ENCODE results near the gene ACTL8.
A peak's percentile ranks its signal among the peaks of the same experiment; 100 is the strongest.

The ACTL8 gene

DNA sequence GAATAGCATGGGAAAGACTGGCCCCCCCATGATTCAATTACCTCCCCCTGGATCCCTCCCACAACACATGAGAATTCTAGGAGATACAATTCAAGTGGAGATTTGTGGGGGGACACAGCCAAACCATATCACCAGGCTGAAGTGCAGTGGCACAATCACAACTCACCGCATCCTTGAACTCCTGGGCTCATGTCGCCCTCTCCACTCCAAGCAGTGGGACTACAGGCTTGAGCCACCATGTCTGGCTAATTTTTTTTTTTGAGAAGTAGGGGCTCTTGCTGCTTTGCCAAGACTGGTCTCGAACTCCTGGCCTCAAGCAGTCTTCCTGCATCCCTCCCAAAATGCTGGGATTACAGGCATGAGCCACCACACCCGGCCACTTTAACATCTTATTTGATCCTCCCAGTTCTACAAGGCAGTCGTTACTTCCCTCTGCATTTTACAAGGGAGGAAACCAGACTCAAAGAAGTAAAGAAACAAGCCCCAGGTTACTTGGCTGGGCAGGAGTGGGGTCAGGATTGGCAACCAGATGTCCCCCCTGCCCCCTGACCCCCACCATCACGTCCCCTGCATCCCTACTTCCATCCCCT is 26.9 kb upstream of the ACTL8 start:
- H3K36me3 Mint-ChIP-seq (ENCODE audit: low read depth): no peaks in the 10 kb centered on the region
- H3K27me3 Mint-ChIP-seq: peaks cover 3% of the 10 kb centered on the region
- H3K4me1 Mint-ChIP-seq: no peaks in the 10 kb centered on the region
- H3K4me3 Mint-ChIP-seq: no peak overlapping the region
- H3K9me3 Mint-ChIP-seq: no peaks in the 10 kb centered on the region
- no peak overlapping the region for H3K27ac Mint-ChIP-seq
- DNase-seq: no peak
- ATAC-seq: no peak

DNA sequence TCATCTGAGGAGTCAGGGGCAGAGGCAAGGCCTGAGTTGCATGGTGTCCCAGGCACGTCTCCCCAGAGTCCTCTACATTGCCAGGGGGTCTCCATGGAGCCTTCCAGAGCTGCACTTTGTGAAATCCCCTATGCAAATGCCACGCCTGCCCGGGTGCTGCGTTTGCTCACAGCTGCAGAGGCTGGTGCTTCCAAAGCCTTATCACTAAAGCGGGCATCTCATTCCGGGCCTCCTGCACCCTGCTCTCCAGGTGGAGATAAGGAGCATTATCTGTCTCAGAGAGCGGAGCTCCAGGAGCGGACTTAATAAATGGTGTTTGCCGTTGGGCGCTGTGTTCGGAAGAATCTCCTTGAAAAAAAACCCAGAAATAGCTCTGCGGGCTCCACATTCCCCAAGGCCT is 25.9 kb upstream of the ACTL8 start:
- H3K27ac Mint-ChIP-seq: no peak overlapping the region
- ATAC-seq (no peak), DNase-seq (no peak)
- no peak overlapping the region for H3K4me3 Mint-ChIP-seq
- no peaks in the 10 kb centered on the region for H3K9me3 Mint-ChIP-seq
- H3K36me3 Mint-ChIP-seq (ENCODE audit: low read depth): no peaks in the 10 kb centered on the region
- peaks cover 3% of the 10 kb centered on the region for H3K27me3 Mint-ChIP-seq
- no peaks in the 10 kb centered on the region for H3K4me1 Mint-ChIP-seq

DNA sequence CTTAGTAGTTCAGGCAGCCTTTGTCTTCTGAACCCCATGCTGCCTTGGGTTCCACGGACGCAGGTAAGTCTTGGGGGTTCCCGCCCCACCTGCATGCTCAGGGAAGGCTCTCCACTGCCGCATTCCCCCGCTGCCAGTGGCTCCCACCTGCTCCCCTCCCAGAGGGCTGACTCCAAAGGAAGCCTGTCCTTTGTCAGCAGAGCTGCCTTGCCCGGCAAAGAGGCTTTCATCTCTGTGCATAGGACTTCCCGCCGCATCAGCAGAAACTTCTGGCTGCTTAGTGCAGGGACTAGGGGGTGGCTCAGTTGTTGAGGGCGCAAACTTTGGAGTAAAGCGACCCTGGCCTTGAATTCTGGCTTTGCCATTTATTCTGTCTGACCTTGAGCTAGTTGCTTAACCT is 25.2 kb upstream of the ACTL8 start:
- no peaks in the 10 kb centered on the region for H3K9me3 Mint-ChIP-seq
- no peak for DNase-seq
- no peaks in the 10 kb centered on the region for H3K36me3 Mint-ChIP-seq (ENCODE audit: low read depth)
- no peak overlapping the region for H3K4me3 Mint-ChIP-seq
- no peak overlapping the region for H3K27ac Mint-ChIP-seq
- ATAC-seq: no peak
- H3K4me1 Mint-ChIP-seq: no peaks in the 10 kb centered on the region
- H3K27me3 Mint-ChIP-seq: peaks cover 3% of the 10 kb centered on the region

DNA sequence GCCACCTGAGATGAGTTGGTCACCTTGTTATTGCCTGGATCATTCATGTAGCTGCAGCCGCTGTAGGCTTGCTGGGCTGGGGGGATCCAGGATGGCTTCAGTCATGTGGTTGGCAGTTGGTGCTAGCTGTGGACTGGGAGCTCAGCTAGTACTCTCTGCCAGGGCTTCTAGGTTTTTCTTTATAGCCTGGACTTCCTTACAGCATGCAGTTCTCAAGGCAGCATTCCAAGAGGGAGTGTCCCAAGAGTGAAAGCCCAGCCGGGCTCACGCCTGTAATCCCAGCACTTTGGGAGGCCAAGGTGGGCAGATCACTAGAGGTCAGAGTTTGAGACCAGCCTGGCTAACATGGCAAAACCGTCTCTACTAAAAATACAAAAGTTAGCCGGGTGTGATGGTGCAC is 23.7 kb upstream of the ACTL8 start:
- no peak overlapping the region for H3K27ac Mint-ChIP-seq
- no peaks in the 10 kb centered on the region for H3K4me1 Mint-ChIP-seq
- H3K4me3 Mint-ChIP-seq: no peak overlapping the region
- DNase-seq (no peak), ATAC-seq (no peak)
- H3K27me3 Mint-ChIP-seq: peaks cover 1% of the 10 kb centered on the region
- no peaks in the 10 kb centered on the region for H3K9me3 Mint-ChIP-seq
- no peaks in the 10 kb centered on the region for H3K36me3 Mint-ChIP-seq (ENCODE audit: low read depth)

DNA sequence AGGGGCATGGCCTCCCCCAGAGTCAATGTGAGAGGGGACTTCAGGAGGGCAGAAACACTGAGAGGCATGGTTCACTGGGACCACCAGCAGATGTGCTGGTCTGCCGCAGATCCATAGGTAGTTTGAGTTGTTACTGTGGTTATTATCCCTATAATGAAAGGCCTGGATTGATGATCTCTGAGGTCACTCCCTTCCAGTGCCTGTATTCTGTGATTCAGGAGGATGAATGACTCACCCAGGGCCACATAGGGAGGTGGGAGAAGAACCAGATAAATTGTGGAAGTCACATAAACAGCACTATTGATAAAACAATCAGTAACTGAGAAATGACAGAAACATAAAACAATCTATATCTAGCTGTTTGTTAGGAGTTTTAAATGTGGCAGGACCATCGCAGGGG is 22.7 kb upstream of the ACTL8 start:
- Mint-ChIP-seq H3K9me3 (no peaks in the 10 kb centered on the region), H3K27ac (no peak overlapping the region), H3K36me3 (ENCODE audit: low read depth) (no peaks in the 10 kb centered on the region), H3K4me1 (no peaks in the 10 kb centered on the region), H3K27me3 (peaks cover 1% of the 10 kb centered on the region), H3K4me3 (no peak overlapping the region)
- DNase-seq (no peak), ATAC-seq (no peak)

DNA sequence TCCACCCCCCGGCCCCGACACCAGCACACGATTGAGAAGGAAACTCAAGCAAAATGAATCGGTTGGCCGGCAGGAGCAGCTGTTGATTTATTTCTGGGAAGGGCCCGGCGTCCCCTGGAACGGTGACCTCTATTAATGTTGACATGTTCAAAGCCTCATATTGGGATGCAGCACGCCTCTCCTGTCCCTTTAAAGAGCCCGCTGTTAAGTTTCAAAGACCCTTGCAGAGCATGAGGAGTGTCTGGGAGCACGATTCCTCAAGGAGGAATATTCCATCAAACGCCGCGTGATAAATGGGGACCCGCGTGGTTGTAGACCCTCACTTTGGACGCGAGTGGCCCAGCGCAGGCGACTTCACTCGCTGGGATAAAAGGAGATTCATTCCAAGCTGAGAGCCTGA is 21.5 kb upstream of the ACTL8 start:
- no peak for ATAC-seq
- Mint-ChIP-seq H3K27ac (no peak overlapping the region), H3K36me3 (ENCODE audit: low read depth) (no peaks in the 10 kb centered on the region), H3K4me3 (no peak overlapping the region), H3K27me3 (peaks cover 1% of the 10 kb centered on the region), H3K4me1 (no peaks in the 10 kb centered on the region), H3K9me3 (no peaks in the 10 kb centered on the region)
- DNase-seq: no peak

DNA sequence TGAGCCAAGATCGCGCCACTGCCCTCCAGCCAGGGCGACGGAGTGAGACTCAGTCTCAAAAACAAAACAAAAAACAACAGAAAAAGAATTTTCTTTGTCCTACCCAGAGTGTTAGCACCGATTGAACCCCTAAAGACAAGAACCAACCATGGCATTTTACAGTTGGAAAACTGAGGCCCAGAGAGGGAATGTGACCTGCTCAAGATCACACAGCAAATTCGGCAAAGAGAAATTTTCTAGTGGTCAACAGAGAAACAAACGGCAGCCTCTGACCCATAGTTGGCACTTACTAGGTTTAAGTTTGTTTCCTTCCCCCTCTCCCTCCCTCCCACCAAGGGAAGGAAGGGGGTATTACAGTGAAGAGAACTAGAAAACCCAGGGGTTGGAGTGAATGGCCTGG is 20.5 kb upstream of the ACTL8 start:
- Mint-ChIP-seq H3K4me1 (no peaks in the 10 kb centered on the region), H3K27me3 (peaks cover 3% of the 10 kb centered on the region), H3K27ac (no peak overlapping the region), H3K9me3 (no peaks in the 10 kb centered on the region), H3K4me3 (no peak overlapping the region), H3K36me3 (ENCODE audit: low read depth) (no peaks in the 10 kb centered on the region)
- ATAC-seq (no peak), DNase-seq (no peak)

DNA sequence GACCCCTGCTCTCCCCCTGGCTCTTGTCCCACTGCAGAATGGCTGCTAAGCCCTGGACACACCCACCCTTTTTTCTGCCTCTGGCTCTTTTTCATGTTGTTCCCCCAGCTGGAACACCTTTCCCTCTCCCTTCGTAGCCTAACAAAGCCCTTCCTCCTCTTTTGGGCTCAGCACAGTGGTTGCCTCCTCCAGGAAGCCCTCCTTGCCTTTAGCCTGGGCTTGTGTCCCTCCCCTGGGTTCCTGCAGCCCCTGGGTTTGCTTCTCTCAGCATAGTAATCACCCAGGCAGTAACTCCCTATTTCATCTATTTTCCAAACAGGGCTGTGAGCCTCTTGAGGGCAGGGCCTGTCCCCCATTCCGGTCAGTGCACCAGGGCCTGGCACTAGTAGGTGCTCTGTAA is 19.8 kb upstream of the ACTL8 start:
- H3K27me3 Mint-ChIP-seq: peaks cover 4% of the 10 kb centered on the region
- H3K4me1 Mint-ChIP-seq: no peaks in the 10 kb centered on the region
- DNase-seq: no peak
- no peaks in the 10 kb centered on the region for H3K36me3 Mint-ChIP-seq (ENCODE audit: low read depth)
- no peak overlapping the region for H3K4me3 Mint-ChIP-seq
- no peak overlapping the region for H3K27ac Mint-ChIP-seq
- no peaks in the 10 kb centered on the region for H3K9me3 Mint-ChIP-seq
- ATAC-seq: peak; percentile 18

DNA sequence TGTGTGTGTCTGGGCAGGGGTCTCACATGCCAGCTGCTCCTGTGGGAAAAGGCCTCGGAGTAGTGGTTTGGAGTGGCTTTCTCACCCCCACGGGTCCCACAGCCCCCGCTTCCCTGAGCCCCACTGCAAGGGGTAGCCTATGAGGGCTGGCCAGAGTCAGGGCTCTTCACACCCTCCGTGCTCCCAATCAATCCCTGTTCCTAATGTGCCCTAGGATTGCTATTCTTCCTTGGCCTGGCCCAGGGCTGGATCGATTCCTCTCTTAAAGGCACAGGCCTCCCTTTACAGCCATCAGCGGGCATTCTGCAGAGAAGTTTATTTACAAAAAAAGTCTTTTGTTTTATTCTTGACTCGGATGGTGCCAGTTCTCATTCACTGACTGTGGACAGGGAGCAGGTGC is 19.3 kb upstream of the ACTL8 start:
- no peak for ATAC-seq
- Mint-ChIP-seq H3K27me3 (peaks cover 8% of the 10 kb centered on the region), H3K27ac (no peak overlapping the region), H3K36me3 (ENCODE audit: low read depth) (no peaks in the 10 kb centered on the region), H3K4me1 (no peaks in the 10 kb centered on the region), H3K4me3 (no peak overlapping the region), H3K9me3 (no peaks in the 10 kb centered on the region)
- DNase-seq: no peak

DNA sequence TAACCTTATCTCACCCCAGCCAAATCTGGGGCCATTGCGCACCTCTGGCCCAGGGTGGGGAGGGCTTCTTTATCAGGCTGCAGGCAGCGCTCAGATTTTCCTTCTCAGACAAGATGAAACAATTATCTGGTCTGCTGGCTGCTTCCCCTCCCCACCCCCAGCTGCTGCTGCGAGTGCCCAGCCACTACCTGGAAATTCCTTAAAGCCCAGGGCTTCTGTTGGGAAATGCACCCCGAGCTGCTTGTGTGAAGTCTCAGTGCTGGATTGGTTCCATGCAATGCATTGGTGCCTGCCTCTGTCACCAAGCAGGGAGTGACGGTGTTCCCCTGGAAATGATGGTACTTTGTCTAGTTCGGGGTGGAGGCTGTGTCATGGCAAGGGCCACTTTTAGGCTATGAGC is 18.5 kb upstream of the ACTL8 start:
- Mint-ChIP-seq H3K9me3 (no peaks in the 10 kb centered on the region), H3K36me3 (ENCODE audit: low read depth) (no peaks in the 10 kb centered on the region), H3K27me3 (peaks cover 8% of the 10 kb centered on the region), H3K27ac (no peak overlapping the region), H3K4me1 (no peaks in the 10 kb centered on the region), H3K4me3 (no peak overlapping the region)
- DNase-seq (no peak), ATAC-seq (no peak)

DNA sequence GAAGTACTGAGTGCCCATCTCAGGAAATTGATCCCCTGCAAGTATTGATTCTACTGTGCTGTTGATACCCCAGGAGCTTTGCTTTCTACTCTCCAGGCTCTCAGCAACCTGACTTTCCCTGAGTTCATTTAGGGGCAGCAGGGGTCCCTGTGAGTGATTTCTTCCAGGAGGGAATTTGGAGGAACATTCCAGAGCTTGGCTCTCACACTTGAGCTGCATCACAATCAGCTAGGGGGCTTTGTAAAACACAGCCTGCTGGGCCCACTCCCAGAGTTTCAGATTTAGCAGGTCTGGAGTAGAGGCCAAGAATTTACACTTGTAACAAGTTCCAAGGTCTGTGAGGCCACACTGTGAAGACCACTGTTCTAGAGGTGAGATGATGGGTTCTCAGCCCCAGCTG is 16.1 kb upstream of the ACTL8 start:
- DNase-seq (no peak), ATAC-seq (no peak)
- Mint-ChIP-seq H3K36me3 (ENCODE audit: low read depth) (no peaks in the 10 kb centered on the region), H3K4me1 (no peaks in the 10 kb centered on the region), H3K4me3 (no peak overlapping the region), H3K27me3 (peaks cover 11% of the 10 kb centered on the region), H3K27ac (no peak overlapping the region), H3K9me3 (no peaks in the 10 kb centered on the region)

DNA sequence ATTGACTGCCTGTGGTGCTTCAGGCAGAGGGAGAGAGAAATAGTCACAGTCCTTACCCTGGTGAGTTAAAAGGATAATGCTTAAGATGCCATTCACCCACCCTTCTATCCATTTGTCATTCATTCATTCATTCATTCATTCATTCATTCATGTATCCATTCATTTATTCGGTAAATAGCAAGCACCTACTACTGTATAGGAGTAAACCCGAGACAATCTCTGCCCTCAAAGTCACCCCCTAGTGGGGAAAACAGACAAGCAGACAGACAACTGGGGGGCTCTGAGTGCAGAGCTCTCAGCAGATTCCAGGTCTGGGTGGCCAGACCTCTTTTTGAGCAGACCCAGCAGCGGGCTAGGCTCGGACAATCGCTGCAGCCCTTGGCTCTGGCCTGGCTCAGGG is 14.1 kb upstream of the ACTL8 start:
- Mint-ChIP-seq H3K36me3 (ENCODE audit: low read depth) (no peaks in the 10 kb centered on the region), H3K9me3 (no peaks in the 10 kb centered on the region), H3K4me1 (no peaks in the 10 kb centered on the region), H3K27ac (no peak overlapping the region), H3K4me3 (no peak overlapping the region), H3K27me3 (peaks cover 11% of the 10 kb centered on the region)
- ATAC-seq (no peak), DNase-seq (no peak)

DNA sequence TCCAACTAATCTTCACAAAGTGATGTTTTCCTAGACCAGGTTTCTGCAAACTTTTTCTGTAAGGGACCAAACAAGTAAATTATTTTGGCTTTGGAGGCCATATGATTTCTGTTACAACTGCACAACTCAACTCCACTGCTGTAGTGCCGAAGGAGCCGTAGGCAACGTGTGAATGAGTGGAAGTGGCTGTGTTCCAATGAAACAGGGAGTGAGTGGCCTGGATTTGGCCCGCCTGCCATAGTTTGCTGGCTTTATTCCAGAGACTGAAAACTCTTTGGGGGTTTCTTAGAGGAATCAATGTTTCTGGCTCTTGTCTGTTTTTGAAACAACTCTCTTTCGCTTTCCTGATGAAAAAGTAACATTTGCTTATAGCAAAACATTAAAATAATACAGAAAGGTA is 12.6 kb upstream of the ACTL8 start:
- no peak overlapping the region for H3K4me3 Mint-ChIP-seq
- H3K27ac Mint-ChIP-seq: no peak overlapping the region
- H3K36me3 Mint-ChIP-seq (ENCODE audit: low read depth): no peaks in the 10 kb centered on the region
- no peaks in the 10 kb centered on the region for H3K4me1 Mint-ChIP-seq
- H3K9me3 Mint-ChIP-seq: no peaks in the 10 kb centered on the region
- ATAC-seq (no peak), DNase-seq (no peak)
- H3K27me3 Mint-ChIP-seq: peaks cover 11% of the 10 kb centered on the region

DNA sequence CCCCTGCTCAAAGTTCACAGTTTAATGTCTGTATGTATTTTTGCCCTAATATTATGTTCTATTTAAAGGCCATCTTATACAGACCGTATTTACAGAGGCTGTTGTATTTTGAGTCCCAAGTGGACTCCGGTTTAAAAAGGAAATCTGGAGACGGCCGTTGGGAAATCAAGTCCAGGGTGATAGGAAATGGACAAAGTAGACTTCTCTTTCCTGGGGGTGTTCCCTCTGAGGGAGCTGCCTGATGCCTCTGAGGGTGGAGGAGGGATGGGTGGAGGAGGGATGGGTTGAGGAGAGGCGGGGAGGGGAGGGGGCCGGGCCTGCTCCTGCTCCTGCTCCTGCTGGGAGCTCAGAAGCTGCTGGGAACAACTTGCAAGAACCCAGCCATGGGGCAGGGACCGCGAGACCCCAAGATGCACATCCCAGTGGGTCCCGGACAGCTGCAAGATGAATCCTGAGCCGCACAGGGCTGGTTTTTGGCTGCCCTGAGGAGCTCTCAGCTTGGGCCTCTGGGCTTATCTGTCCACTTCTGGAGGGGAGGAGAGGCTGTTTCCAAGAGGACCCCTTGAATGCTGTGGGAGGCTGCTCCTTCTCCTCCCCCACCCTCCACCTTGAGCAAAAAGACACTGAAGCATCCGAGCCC is 12.0 kb upstream of the ACTL8 start:
- no peak overlapping the region for H3K4me3 Mint-ChIP-seq
- H3K9me3 Mint-ChIP-seq: no peaks in the 10 kb centered on the region
- no peaks in the 10 kb centered on the region for H3K4me1 Mint-ChIP-seq
- peaks cover 11% of the 10 kb centered on the region for H3K27me3 Mint-ChIP-seq
- no peak for ATAC-seq
- H3K27ac Mint-ChIP-seq: no peak overlapping the region
- no peak for DNase-seq
- no peaks in the 10 kb centered on the region for H3K36me3 Mint-ChIP-seq (ENCODE audit: low read depth)

DNA sequence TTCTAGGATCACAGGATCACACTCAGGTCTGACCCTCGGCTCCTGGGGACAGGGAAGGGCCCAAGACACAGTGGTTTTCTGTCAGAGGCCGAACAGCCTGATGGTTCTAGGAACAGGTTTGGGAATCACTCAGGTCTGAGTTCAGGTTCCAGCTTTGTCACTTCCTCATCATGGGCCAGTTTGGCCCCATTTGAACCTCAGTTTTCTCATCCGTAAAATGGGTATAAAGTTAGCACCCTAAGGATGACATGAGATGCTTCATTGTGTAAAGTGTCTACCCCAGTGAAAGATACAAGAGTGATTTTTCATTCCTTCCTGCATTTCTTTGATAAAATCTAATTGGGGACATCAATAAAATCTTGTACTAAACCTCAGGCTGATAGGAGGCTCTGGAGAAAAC is 11.2 kb upstream of the ACTL8 start:
- no peak for ATAC-seq
- H3K4me3 Mint-ChIP-seq: no peak overlapping the region

More for the DNA sequence above, 11.2 kb upstream of the ACTL8 start:
- Mint-ChIP-seq H3K27me3 (peaks cover 8% of the 10 kb centered on the region), H3K9me3 (no peaks in the 10 kb centered on the region), H3K4me1 (no peaks in the 10 kb centered on the region), H3K36me3 (ENCODE audit: low read depth) (no peaks in the 10 kb centered on the region), H3K27ac (no peak overlapping the region)
- no peak for DNase-seq

All from activated naive CD8-positive, alpha-beta T cell treated with anti-CD3 and anti-CD28 coated beads, Interleukin-2, amount 50 U/mL, for 24 hours (primary cell).